ENCODE results near the gene SLC12A5. TPM values are rescaled to one million over a fixed set of nuclear protein-coding genes. Genes with fewer than 3 reads are reported as not detected.
"Not testable (repeated sequence)": the region's sequence is repeated elsewhere in the genome, so short reads cannot be mapped to it uniquely, and the experiment has no call there.

The SLC12A5 gene
- total RNA-seq = 1.7 TPM
- long read RNA-seq = 0 reads

GRCh38 chr20:46028772-46029371 is at the start of gene SLC12A5:
Gene SLC12A5, plus strand, starts transcription at chr20:46029215. Its CDS starts 130 bp downstream, at chr20:46029345.
- no peak for DNase-seq (ENCODE audit: low spot score)

DNA sequence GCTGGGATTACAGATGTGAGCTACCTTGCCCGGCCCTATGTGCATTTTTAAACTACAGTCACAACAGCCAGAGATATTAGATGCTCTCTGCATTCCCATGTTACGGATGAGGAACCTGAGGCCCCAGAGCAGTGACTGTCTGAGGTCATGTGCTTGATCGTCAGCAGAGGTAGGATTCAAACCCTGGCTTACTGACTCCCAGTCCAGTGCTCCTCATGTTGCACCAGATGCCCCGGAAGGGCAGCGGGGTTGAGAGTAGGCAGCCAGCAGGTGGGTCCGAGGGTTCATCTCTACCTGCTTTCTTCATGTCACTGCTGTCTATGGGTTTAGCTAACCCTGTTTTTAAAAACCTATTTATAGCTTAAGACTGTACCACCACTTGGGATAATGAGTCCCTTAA is 47.8 kb upstream of the SLC12A5 start:
- no peak for DNase-seq (ENCODE audit: low spot score)

- DNase-seq (ENCODE audit: low spot score) = no peak
Observed at GRCh38 chr20:45983279-45983743, 45.7 kb upstream of the SLC12A5 start.

DNA sequence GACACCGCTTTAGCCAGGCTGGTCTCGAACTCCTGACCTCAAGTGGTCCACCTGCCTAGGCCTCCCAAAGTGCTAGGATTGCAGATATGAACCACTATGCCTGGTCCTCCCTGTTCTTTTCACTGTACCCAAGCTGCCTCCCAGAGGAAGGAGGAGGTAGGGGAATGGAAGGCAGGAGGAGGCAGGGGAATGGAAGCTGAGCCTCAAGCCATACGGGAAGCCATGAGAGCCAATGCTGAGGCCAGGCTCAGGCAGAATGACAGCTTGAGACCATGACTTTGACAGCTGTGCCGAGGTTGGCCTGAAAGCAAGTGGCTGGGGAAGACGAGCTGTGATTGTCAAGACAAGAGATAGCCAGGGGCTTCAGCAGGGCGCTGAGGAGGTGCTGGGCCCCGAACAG is 43.4 kb upstream of the SLC12A5 start:
- DNase-seq (ENCODE audit: low spot score) = no peak

GRCh38 chr20:45987108-45987780 is 41.8 kb upstream of the SLC12A5 start:
- no peak for DNase-seq (ENCODE audit: low spot score)

DNA sequence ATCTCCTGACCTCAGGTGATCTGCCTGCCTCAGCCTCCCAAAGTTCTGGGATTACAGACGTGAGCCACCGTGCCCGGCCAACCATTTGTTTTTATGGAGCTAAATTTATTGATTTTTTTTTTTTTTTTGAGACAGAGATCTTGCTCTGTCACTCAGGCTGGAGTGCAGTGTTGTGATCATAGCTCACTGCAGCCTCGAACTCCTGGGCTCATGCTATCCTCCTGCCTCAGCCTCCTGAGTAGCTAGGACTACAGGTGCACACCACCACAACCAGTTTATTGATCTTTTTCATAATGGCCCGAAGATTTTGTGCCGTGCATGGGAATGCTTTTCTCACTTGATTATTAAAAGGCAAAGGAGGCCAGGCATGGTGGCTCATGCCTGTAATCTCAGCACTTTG is 40.2 kb upstream of the SLC12A5 start:
- not testable (repeated sequence) for DNase-seq (ENCODE audit: low spot score)

DNA sequence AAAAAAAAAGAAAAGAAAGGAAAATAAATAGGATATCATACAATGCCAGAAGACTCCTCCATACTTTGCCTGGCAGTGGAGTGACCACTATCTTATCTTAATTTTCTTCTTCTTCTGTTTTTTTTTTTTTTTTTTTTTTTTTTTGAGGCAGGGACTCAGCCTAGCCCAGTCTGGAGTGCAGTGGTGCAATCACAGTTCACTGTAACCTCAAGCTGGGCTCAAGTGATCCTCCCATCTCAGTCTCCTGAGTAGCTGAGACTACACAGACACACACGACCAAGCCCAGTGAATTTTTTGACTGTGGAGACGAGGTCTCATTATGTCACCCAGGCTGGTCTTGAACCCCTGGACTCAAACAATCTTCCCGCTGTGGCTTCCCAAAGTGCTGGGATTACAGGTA is 37.4 kb upstream of the SLC12A5 start:
- no peak for DNase-seq (ENCODE audit: low spot score)

DNA sequence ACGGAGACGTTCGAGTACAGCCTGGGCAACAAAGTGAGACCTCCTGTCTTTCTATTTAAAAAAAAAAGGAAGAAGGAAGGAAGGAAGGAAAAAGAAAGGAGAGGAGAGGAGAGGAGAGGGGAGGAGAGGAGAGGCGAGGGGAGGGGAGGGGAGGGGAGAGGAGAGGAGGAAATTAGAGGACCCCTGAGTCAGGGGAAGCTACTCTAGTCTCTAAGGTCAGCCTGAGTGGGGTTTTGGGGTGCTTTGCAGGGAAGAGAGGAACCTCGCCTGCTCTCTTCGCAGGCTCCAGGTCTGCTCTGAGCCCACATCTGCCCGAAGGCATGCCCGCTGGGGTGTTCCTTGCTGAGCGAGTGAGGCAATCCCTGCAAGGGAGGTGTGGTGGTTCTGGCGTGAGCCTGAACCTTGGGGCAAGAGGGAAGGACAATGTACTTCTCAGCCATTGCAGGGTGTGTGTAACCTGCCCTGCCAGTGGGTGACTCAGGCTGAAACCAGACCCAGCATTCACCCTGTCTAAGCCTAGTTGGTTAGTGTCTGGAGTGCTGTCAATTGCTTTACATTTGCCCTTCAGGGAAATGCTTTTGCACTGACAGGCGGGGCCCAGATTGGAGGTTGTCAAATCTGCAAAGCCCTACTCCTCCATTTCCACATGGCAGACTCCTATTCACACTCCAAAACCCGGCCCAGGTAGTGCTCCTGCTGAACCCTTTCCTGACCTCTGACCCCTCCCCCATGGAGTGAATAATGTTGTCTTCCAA is 35.6 kb upstream of the SLC12A5 start:
- no peak for DNase-seq (ENCODE audit: low spot score)

DNA sequence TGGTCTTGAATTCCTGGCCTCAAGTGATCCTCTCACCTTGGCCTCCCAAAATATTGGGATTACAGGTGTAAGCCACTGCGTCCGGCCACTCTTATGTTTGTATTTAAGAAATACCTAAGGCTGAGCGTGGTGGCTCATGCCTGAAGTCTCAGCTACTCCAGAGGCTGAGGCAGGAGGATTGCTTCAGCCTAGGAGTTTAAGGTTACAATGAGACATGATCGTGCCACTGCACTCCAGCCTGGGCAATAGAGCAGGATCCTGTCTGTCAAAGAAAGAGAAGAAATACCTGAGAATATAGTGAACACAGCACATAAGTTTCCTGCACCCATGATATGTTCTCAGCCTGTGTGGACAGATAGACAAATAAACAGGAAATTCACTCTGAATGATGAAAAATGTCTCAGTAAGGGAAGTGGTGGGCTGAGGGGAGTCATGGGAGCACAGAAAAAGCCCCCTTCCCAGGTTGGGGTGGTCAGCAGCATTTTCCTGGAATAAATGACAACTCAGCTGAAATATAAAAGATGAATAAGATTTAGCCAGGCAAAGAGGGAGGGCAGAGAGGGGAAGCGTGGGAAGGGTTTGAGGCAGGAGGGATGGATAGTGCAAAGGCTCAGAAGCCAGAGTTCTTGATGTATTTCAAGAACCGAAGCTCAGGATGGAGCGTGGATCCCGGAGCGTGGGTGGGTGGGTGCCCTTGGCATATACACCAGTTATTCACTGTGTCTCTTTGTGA is 34.1 kb upstream of the SLC12A5 start:
- DNase-seq (ENCODE audit: low spot score) = no peak

GRCh38 chr20:45995495-45996097 is 33.4 kb upstream of the SLC12A5 start:
- not testable (repeated sequence) for DNase-seq (ENCODE audit: low spot score)

DNA sequence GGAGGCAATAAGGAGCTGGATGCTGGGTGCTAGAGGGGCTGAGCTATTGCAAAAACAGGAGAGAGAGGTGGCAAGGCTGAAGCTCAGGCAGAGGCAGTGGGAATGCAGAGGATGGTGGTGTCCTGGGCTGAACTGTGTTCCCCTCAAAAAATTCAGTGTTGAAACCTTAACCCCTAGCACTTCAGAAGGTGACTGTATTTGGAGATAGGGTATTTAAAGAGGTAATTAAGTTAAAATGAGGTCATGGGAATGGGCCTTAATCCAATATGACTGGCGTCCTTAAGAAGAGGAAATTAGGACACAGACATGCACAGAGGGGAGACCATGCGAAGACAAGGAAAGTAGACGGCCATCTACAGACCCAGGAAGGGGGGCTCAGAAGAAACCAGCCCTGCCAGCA is 31.8 kb upstream of the SLC12A5 start:
- DNase-seq (ENCODE audit: low spot score) = no peak

- no peak for DNase-seq (ENCODE audit: low spot score)
Observed at GRCh38 chr20:45998337-45998736, 30.7 kb upstream of the SLC12A5 start.

- no peak for DNase-seq (ENCODE audit: low spot score)
Observed at GRCh38 chr20:45998761-45999160, 30.3 kb upstream of the SLC12A5 start.

- DNase-seq (ENCODE audit: low spot score) = no peak
Observed at GRCh38 chr20:45999557-46000261, 29.3 kb upstream of the SLC12A5 start.

DNA sequence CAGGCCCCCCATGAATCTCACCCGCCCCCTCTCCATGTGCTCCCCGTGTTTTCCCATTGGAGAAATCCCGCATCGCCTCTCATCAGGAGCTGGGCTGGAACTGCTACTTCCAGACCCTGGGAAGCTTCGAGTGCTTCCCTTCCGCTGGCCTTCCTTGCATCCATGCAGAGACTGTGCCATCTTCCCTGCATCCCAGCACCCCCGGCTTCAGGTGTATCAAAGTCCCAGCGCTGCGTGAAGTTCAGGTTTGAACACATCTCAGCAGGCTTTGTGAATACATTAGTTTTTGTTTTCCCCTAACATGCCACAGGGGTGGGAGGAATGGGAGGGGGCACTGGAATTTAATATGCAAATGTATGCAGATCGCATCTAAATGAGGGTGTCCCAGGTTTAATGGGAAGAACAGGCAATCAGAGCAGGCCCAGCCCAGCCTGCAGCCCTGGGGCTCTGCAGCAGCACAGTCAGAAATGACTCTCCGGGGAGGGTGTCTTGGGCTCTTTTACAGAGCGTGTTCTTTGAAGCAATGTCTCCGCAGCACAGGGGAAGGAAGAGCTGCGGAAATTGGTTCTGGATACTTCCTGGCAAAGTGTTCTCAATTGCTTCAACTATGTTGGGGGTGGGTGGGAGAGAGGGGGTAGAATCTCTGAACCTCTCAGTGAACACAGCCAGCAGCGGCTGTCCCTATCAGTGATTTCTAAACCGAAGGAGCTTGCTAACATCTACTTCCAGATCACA is 28.6 kb upstream of the SLC12A5 start:
- no peak for DNase-seq (ENCODE audit: low spot score)

DNA sequence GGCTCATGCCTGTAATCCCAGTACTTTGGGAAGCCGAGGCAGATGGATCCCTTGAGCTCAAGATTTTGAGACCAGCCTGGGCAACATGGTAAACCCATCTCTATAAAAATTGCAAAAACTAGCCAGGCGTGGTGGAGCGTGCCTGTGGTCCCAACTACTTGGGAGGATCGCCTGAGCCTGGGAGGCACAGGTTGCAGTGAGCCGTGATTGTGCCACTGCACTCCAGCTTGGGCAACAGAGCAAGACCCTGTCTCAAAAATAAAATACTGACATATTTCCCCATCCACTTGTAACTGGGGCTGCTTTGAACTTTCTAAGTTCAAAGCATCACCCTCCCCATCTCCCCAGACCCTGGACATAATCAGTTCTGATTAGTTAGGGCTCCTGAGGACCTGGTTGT is 27.5 kb upstream of the SLC12A5 start:
- DNase-seq (ENCODE audit: low spot score) = no peak

DNA sequence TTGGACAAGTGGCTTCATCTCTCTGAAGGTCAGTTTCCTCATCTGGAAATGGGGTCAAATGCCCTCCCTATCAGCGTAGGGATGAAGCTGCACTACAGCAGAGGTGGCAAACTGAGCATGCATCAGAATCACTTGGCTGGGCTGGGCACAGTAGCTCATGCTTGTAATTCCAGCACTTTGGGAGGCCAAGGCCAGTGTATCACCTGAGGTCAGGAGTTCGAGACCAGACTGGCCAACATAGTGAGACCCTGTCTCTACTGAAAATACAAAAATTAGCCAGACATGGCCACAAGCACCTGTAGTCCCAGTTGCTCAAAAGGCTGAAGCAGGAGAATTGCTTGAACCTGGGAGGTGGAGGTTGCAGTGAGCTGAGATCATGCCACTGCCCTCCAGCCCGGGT is 27.0 kb upstream of the SLC12A5 start:
- DNase-seq (ENCODE audit: low spot score) = no peak

- DNase-seq (ENCODE audit: low spot score) = no peak
Observed at GRCh38 chr20:46004187-46004586, 24.8 kb upstream of the SLC12A5 start.

- DNase-seq (ENCODE audit: low spot score) = no peak
Observed at GRCh38 chr20:46004889-46005473, 24.0 kb upstream of the SLC12A5 start.

All from mesenteric fat pad (tissue), 1 donor.